SK-N-SH (cell line): ENCODE data around the gene LAPTM4A. TPM values are rescaled to one million over a fixed set of nuclear protein-coding genes. Genes with fewer than 3 reads are reported as not detected.
A peak's percentile ranks its signal among the peaks of the same experiment; 100 is the strongest.

Experiments used
- CTCF ChIA-PET: fragments of 300-600, 350-600 bp; formaldehyde crosslinking; extraction: SDS; loops from one replicate; lab custom pipeline; 2021; lab: Yijun Ruan, JAX
- POLR2A ChIA-PET: fragments of 350-600 bp; sonication (Branson Sonifier 250); formaldehyde crosslinking; extraction: SDS; loops from one replicate; lab custom pipeline; 2020; ENCODE audit warnings: antibody characterized with exemption, inconsistent platforms; lab: Yijun Ruan, JAX
- DNase-seq: peaks from one replicate; pipeline ENCODE4 v3.0.0; 2012
- H2AFZ ChIP-seq: fragments of 200-600 bp; sonication (generic); 2 replicates; pipeline ENCODE4 v1.8.1; 2016; ENCODE audit warnings: antibody characterized with exemption, mild to moderate bottlenecking, low read depth
- H3F3A ChIP-seq: fragments of 200-600 bp; sonication (generic); replicated peaks from 2 replicates; pipeline ENCODE3; 2016; ENCODE audit warnings: antibody characterized with exemption, mild to moderate bottlenecking; ENCODE audit not compliant: insufficient read depth
- H3K27ac ChIP-seq, 2 experiments: fragments of 200-500 bp in 1 of 2; fragments of 200-600 bp in 1 of 2; sonication (Bioruptor generic) in 1 of 2; sonication (generic), shearing (Covaris generic) in 1 of 2; 2 replicates each; pipeline versions ENCODE4 v1.5.1 to v1.6.1; 2014 to 2016; ENCODE audit warnings: low read depth in 2 of 2, inconsistent platforms in 1 of 2, low read length in 1 of 2, mild to moderate bottlenecking in 1 of 2, mixed read lengths in 1 of 2
- H3K27me3 ChIP-seq: fragments of 200-600 bp; sonication (generic), shearing (Covaris generic); 2 replicates; pipeline ENCODE4 v1.6.1; 2016; ENCODE audit warnings: mixed run types; ENCODE audit not compliant: insufficient read depth
- H3K36me3 ChIP-seq, 2 experiments: fragments of 200-500 bp in 1 of 2; fragments of 200-600 bp in 1 of 2; sonication (Bioruptor generic) in 1 of 2; sonication (generic) in 1 of 2; replicated peaks in 1 of 2; 2 replicates each; pipeline versions ENCODE3 to v1.5.1; 2014 to 2016; ENCODE audit warnings: low read length in 1 of 2, mild to moderate bottlenecking in 1 of 2; ENCODE audit not compliant: insufficient read depth in 2 of 2, control insufficient read depth in 1 of 2
- H3K4me1 ChIP-seq, 2 experiments: fragments of 200-500 bp in 1 of 2; fragments of 200-600 bp in 1 of 2; sonication (Bioruptor generic) in 1 of 2; sonication (generic), shearing (Covaris generic) in 1 of 2; 2 replicates each; pipeline versions ENCODE4 v1.5.1 to v1.6.1; 2014 to 2016; ENCODE audit warnings: low read depth in 1 of 2, low read length in 1 of 2, mixed run types in 1 of 2; ENCODE audit not compliant: insufficient read depth in 2 of 2, control insufficient read depth in 1 of 2
- H3K4me2 ChIP-seq: fragments of 200-600 bp; sonication (generic), shearing (Covaris generic); 2 replicates; pipeline ENCODE4 v1.6.1; 2017; ENCODE audit warnings: mixed run types
- H3K4me3 ChIP-seq, 2 experiments: fragments of 200-500 bp in 1 of 2; fragments of 200-600 bp in 1 of 2; sonication (Bioruptor generic) in 1 of 2; sonication (generic), shearing (Covaris generic) in 1 of 2; 2 replicates each; pipeline versions ENCODE4 v1.5.1 to v1.8.1; 2014 to 2016; ENCODE audit warnings: low read depth in 2 of 2, inconsistent platforms in 1 of 2, low read length in 1 of 2, mild to moderate bottlenecking in 1 of 2, mixed read lengths in 1 of 2, moderate library complexity in 1 of 2
- H3K79me2 ChIP-seq: fragments of 200-600 bp; sonication (generic); 2 replicates; pipeline ENCODE4 v1.8.1; 2017; ENCODE audit warnings: mild to moderate bottlenecking; ENCODE audit not compliant: insufficient read depth
- H3K9ac ChIP-seq: fragments of 200-600 bp; sonication (generic); 2 replicates; pipeline ENCODE4 v1.6.1; 2017; ENCODE audit warnings: mixed run types
- H3K9me2 ChIP-seq: fragments of 200-600 bp; sonication (generic); 2 replicates; pipeline ENCODE4 v1.6.1; 2017; ENCODE audit warnings: mixed run types
- H3K9me3 ChIP-seq: fragments of 200-600 bp; sonication (generic); 2 replicates; pipeline ENCODE4 v1.6.1; 2017; ENCODE audit warnings: mixed run types, mild to moderate bottlenecking, moderate library complexity
- H4K20me1 ChIP-seq: fragments of 200-600 bp; sonication (generic); 2 replicates; pipeline ENCODE4 v1.6.1; 2017; ENCODE audit warnings: mild to moderate bottlenecking, mixed run types; ENCODE audit not compliant: insufficient read depth
- CHD2 ChIP-seq: fragments of 150-350 bp; IDR thresholded peaks from 2 replicates; pipeline ENCODE4 v1.6.1; 2018; ENCODE audit warnings: low read length; ENCODE audit not compliant: partially characterized antibody
- ELF1 ChIP-seq: IDR thresholded peaks from 2 replicates; pipeline ENCODE4 v1.4.0; 2012
- EP300 ChIP-seq, 2 experiments: IDR thresholded peaks; 2 replicates each; pipeline versions ENCODE4 v1.4.0 to v1.6.1; 2012; ENCODE audit warnings: borderline replicate concordance in 1 of 2, low read depth in 1 of 2, low read length in 1 of 2
- FOSL2 ChIP-seq: IDR thresholded peaks from 2 replicates; pipeline ENCODE4 v1.4.0; 2012; ENCODE audit warnings: low read depth, mild to moderate bottlenecking, moderate library complexity, borderline replicate concordance
- FOXJ3 ChIP-seq: sonication (generic); formaldehyde crosslinking; IDR thresholded peaks from 2 replicates; pipeline ENCODE4 v1.5.1; 2020; ENCODE audit warnings: mild to moderate bottlenecking, missing genetic modification reagents
- FOXM1 ChIP-seq: IDR thresholded peaks from 2 replicates; pipeline ENCODE4 v1.4.0; 2012; ENCODE audit warnings: low read depth, mild to moderate bottlenecking
- GABPA ChIP-seq: IDR thresholded peaks from 2 replicates; pipeline ENCODE4 v1.4.0; 2012; ENCODE audit warnings: low read depth, mild to moderate bottlenecking
- JUND ChIP-seq: IDR thresholded peaks from 2 replicates; pipeline ENCODE4 v1.4.0; 2012
- MAX ChIP-seq: IDR thresholded peaks from 2 replicates; pipeline ENCODE4 v1.4.0; 2012; ENCODE audit warnings: low read depth
- MEF2A ChIP-seq: IDR thresholded peaks from 2 replicates; pipeline ENCODE4 v1.4.0; 2012; ENCODE audit warnings: low read depth, borderline replicate concordance
- NRF1 ChIP-seq: IDR thresholded peaks from 2 replicates; pipeline ENCODE4 v1.6.1; 2012; ENCODE audit warnings: low read depth, mild to moderate bottlenecking, low read length
- POLR2AphosphoS5 ChIP-seq: IDR thresholded peaks from 2 replicates; pipeline ENCODE4 v1.6.1; 2012; ENCODE audit warnings: low read depth, low read length
- RAD21 ChIP-seq: IDR thresholded peaks from 2 replicates; pipeline ENCODE4 v1.6.1; 2012; ENCODE audit warnings: mild to moderate bottlenecking, low read length
- RCOR1 ChIP-seq: fragments of 150-350 bp; IDR thresholded peaks from 2 replicates; pipeline ENCODE4 v1.6.1; 2017; ENCODE audit warnings: antibody characterized with exemption, low read length
- RXRA ChIP-seq: IDR thresholded peaks from 2 replicates; pipeline ENCODE4 v1.4.0; 2012; ENCODE audit warnings: low read depth, mild to moderate bottlenecking, borderline replicate concordance
- SIN3A ChIP-seq: IDR thresholded peaks from 2 replicates; pipeline ENCODE4 v1.6.1; 2012; ENCODE audit warnings: low read depth, mild to moderate bottlenecking, low read length, moderate library complexity, borderline replicate concordance
- TCF12 ChIP-seq: IDR thresholded peaks from 2 replicates; pipeline ENCODE4 v1.4.0; 2012
- TEAD4 ChIP-seq: IDR thresholded peaks from 2 replicates; pipeline ENCODE4 v1.4.0; 2012; ENCODE audit warnings: mild to moderate bottlenecking, borderline replicate concordance; ENCODE audit not compliant: insufficient read depth
- YY1 ChIP-seq: IDR thresholded peaks from 2 replicates; pipeline ENCODE4 v1.4.0; 2012; ENCODE audit warnings: low read depth, mild to moderate bottlenecking
- ZBTB33 ChIP-seq: IDR thresholded peaks from 2 replicates; pipeline ENCODE4 v1.4.0; 2012; ENCODE audit warnings: low read depth, borderline replicate concordance
- WGBS: methylation state at CpG from one replicate; pipeline ENCODE4 v1.1.6; 2017; ENCODE audit warnings: low lambda C conversion rate; 5-methylcytosine and 5-hydroxymethylcytosine counted together
- polyA plus RNA-seq, 3 experiments: library from polyadenylated mRNA; depleted of rRNA; stranded (reverse); fragments of >200 nt; gene quantifications; 2 replicates each; pipeline ENCODE4 v1.2.3, GENCODE V29; 2012
- TF ChIP-seq, protein P1 (sequence below): IDR thresholded peaks from 2 replicates; pipeline ENCODE4 v1.4.0; 2012; ENCODE audit warnings: low read depth, borderline replicate concordance
- TF ChIP-seq, protein P2 (sequence below): IDR thresholded peaks from 2 replicates; pipeline ENCODE4 v1.6.1; 2012; ENCODE audit warnings: mild to moderate bottlenecking, low read depth, low read length, moderate library complexity
- TF ChIP-seq, protein P3 (sequence below): fragments of 200-600 bp; sonication (generic); IDR thresholded peaks from 2 replicates; pipeline ENCODE4 v1.6.1; 2017; ENCODE audit warnings: antibody characterized with exemption, mild to moderate bottlenecking, moderate library complexity

The LAPTM4A gene
- polyA plus RNA-seq, 1 of the 3 experiments (the other 2 are of a cell fraction) = 306 TPM

GRCh38 chr2:20071397-20072383, 20.3 kb upstream of the LAPTM4A start:
- DNase-seq = peak; percentile 80
- peak overlapping the region; percentile 76 for H3K4me2 ChIP-seq
- H2AFZ ChIP-seq = peak overlapping the region; percentile 94
- H3K9me2 ChIP-seq = no peaks in the 10 kb centered on the region
- H3K27ac ChIP-seq = peak overlapping the region; percentile 98 to 99
- peaks cover 21 to 52% of the 10 kb centered on the region in 2 experiments for H3K4me1 ChIP-seq
- no peaks in the 10 kb centered on the region for H4K20me1 ChIP-seq
- H3K79me2 ChIP-seq = no peaks in the 10 kb centered on the region
- peaks cover 41% of the 10 kb centered on the region for H3F3A ChIP-seq
- peak overlapping the region; percentile 11 to 23; a peak in 2 of 4 replicates for H3K4me3 ChIP-seq
- H3K27me3 ChIP-seq = no peaks in the 10 kb centered on the region
- H3K9ac ChIP-seq = peak overlapping the region; percentile 72; the same call in 1 of the 2 replicates
- H3K36me3 ChIP-seq = no peaks in the 10 kb centered on the region
- WGBS = 12% methylated on average over 14 of the region's 14 CpGs
- ChIA-PET CTCF (interaction anchor here (0.8 to 3.5 kb wide), 10 partner anchors 9 to 154 kb away, joined by 3 to 23 read pairs (median 8); partner anchors contain the start of gene SDC1), POLR2A (interaction anchor here (0.6 to 2.8 kb wide), 3 partner anchors 11 to 20 kb away, joined by 3 to 30 read pairs (median 18); partner anchors contain the start of gene LAPTM4A)
- H3K9me3 ChIP-seq = no peaks in the 10 kb centered on the region
- TF ChIP-seq TEAD4 (peak; percentile 55), YY1 (0 out of 2 replicates have a peak, but pooled peaks have one; percentile 16), MAX (peak; percentile 82), NRF1 (no peak), JUND (no peak; the same call in 1 of the 2 replicates), POLR2AphosphoS5 (peak; percentile 93), TCF12 (peak; percentile 99), EP300 (IDR thresholded peaks at IDR 0.05; ENCODE audit: borderline replicate concordance in 1 of 2, low read depth in 1 of 2, low read length in 1 of 2) (peak; percentile 60 to 73; a peak in 3 of 4 replicates), RAD21 (peak; percentile 45), CHD2 (peak; percentile 86), MEF2A (no peak), RXRA (no peak), FOXJ3 (CRISPR knock-in tag) (peak; percentile 41; the same call in 1 of the 2 replicates), ELF1 (no peak), GABPA (no peak), SIN3A (peak; percentile 83; the same call in 1 of the 2 replicates), ZBTB33 (no peak), FOXM1 (no peak), FOSL2 (peak; percentile 32; the same call in 1 of the 2 replicates), RCOR1 (peak; percentile 96)
- TF ChIP-seq, protein P1, sequence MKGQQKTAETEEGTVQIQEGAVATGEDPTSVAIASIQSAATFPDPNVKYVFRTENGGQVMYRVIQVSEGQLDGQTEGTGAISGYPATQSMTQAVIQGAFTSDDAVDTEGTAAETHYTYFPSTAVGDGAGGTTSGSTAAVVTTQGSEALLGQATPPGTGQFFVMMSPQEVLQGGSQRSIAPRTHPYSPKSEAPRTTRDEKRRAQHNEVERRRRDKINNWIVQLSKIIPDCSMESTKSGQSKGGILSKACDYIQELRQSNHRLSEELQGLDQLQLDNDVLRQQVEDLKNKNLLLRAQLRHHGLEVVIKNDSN = no peak
- TF ChIP-seq, protein P2, sequence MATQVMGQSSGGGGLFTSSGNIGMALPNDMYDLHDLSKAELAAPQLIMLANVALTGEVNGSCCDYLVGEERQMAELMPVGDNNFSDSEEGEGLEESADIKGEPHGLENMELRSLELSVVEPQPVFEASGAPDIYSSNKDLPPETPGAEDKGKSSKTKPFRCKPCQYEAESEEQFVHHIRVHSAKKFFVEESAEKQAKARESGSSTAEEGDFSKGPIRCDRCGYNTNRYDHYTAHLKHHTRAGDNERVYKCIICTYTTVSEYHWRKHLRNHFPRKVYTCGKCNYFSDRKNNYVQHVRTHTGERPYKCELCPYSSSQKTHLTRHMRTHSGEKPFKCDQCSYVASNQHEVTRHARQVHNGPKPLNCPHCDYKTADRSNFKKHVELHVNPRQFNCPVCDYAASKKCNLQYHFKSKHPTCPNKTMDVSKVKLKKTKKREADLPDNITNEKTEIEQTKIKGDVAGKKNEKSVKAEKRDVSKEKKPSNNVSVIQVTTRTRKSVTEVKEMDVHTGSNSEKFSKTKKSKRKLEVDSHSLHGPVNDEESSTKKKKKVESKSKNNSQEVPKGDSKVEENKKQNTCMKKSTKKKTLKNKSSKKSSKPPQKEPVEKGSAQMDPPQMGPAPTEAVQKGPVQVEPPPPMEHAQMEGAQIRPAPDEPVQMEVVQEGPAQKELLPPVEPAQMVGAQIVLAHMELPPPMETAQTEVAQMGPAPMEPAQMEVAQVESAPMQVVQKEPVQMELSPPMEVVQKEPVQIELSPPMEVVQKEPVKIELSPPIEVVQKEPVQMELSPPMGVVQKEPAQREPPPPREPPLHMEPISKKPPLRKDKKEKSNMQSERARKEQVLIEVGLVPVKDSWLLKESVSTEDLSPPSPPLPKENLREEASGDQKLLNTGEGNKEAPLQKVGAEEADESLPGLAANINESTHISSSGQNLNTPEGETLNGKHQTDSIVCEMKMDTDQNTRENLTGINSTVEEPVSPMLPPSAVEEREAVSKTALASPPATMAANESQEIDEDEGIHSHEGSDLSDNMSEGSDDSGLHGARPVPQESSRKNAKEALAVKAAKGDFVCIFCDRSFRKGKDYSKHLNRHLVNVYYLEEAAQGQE = no peak; the same call in 1 of the 2 replicates
- TF ChIP-seq, protein P3, sequence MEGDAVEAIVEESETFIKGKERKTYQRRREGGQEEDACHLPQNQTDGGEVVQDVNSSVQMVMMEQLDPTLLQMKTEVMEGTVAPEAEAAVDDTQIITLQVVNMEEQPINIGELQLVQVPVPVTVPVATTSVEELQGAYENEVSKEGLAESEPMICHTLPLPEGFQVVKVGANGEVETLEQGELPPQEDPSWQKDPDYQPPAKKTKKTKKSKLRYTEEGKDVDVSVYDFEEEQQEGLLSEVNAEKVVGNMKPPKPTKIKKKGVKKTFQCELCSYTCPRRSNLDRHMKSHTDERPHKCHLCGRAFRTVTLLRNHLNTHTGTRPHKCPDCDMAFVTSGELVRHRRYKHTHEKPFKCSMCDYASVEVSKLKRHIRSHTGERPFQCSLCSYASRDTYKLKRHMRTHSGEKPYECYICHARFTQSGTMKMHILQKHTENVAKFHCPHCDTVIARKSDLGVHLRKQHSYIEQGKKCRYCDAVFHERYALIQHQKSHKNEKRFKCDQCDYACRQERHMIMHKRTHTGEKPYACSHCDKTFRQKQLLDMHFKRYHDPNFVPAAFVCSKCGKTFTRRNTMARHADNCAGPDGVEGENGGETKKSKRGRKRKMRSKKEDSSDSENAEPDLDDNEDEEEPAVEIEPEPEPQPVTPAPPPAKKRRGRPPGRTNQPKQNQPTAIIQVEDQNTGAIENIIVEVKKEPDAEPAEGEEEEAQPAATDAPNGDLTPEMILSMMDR = no peak
